GM13977 (cell line): ENCODE results near the gene MATCAP1.

Experiments used
- DNase-seq: peaks from one replicate; pipeline ENCODE4 v3.0.0; 2012; ENCODE audit warnings: low spot score
- CTCF ChIP-seq: IDR thresholded peaks from 2 replicates; pipeline ENCODE4 v1.5.1; 2012; ENCODE audit warnings: mild to moderate bottlenecking, control low read depth; ENCODE audit not compliant: insufficient read depth; ENCODE audit errors: extremely low read depth, missing control alignments
- in situ Hi-C: fragments of 300-500 bp; cut with MboI; formaldehyde crosslinking; loops from one replicate; pipeline ENCODE4 v1.12.0; 2022; ENCODE audit warnings: low sequenced_read_pairs, low pct_unique_long_range_greater_than_20kb, mixed read lengths, inconsistent platforms; ENCODE audit not compliant: unreplicated experiment

MATCAP1 gene

GRCh38 chr16:67150833-67151396 lies 32.8 kb downstream of the MATCAP1 start, which contains the start of gene B3GNT9:
Gene B3GNT9 (minus strand): TSS chr16:67150998. CDS start chr16:67150485, 513 bp downstream.
- TF ChIP-seq CTCF, result no peak
- in situ Hi-C loops, result loop anchor here (10.0 kb wide), 1 partner anchor 136 kb away; no protein-coding TSS in a partner anchor

GRCh38 chr16:67150047-67150832 lies 33.5 kb downstream of the MATCAP1 start:
- peak; percentile 86 for DNase-seq
- in situ Hi-C loops, result loop anchor here (10.0 kb wide), 1 partner anchor 135 kb away; no protein-coding TSS in a partner anchor
- TF ChIP-seq CTCF, result peak; percentile 16

More at GRCh38 chr16:67150833-67151396, 32.8 kb downstream of the MATCAP1 start, which contains the start of gene B3GNT9:
- peak; percentile 88 for DNase-seq

DNA sequence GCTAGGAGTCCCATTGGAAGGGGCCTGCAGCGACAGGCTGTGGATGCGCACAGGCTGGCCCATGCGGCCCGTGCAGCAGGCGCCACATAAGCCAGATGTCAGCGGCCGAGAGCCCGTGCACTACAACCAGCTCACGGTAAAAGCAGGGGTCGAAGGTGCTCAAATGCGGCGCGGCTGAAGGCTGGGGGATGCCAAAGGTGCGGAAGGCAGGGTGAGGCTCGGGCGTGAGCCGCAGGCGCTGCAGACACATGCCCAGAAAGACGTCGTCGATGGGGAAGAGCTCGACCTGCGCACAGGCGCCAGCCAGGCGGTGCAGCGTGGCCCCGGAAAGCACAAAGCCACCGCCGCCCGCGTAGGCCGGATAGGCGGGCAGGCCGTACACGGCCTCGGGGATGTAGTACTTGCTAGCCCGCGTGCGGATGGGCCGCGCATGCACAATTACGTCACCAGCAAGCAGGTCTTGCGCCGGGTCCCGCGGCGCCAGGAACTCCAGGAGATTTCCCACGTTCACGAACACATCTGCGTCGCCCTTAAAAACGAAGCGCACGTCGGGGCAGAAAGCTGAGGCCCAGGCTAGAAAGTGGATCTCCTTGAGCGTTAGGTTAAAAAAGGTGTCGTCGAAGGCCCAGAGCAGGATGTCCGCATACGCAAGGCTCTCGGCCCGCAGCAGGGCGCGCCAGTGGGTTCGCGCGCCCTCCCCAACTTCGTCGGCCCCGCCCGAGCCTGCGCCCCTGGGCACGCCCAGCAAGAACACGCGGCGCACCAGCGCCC lies 34.3 kb downstream of the MATCAP1 start:
- DNase-seq, result peak; percentile 16
- TF ChIP-seq CTCF, result no peak
- in situ Hi-C loops, result loop anchor here (10.0 kb wide), 1 partner anchor 135 kb away; no protein-coding TSS in a partner anchor

GRCh38 chr16:67148656-67149275 lies 35.0 kb downstream of the MATCAP1 start:
- in situ Hi-C loops, result no loop called here
- DNase-seq, result peak; percentile 17
- TF ChIP-seq CTCF, result no peak

- no peak for DNase-seq
- in situ Hi-C loops, result no loop called here
- TF ChIP-seq CTCF, result no peak
These were observed 35.5 kb downstream of the MATCAP1 start for GRCh38 chr16:67148221-67148620.
